Erythroblast (primary cell): ENCODE measurements around the gene RMRP.

Source experiments
- GATA1 ChIP-seq: IDR thresholded peaks from 2 replicates; pipeline ENCODE4 v1.6.1; 2011; ENCODE audit warnings: low read depth, mild to moderate bottlenecking, control low read depth, low read length, moderate library complexity
- POLR2A ChIP-seq: IDR thresholded peaks from 2 replicates; pipeline ENCODE4 v1.6.1; 2011; ENCODE audit warnings: mild to moderate bottlenecking, low read length

GRCh38 chr9:35627575-35627974, 30.2 kb downstream of the RMRP start:
- TF ChIP-seq POLR2A: no peak
- TF ChIP-seq GATA1: no peak
